K562 (cell line): ENCODE data around the gene C5orf24. TPM values are rescaled to one million over a fixed set of nuclear protein-coding genes. Genes with fewer than 3 reads are reported as not detected.
A peak's percentile ranks its signal among the peaks of the same experiment; 100 is the strongest.

Experiments
- BRD4 ChIP-seq: fragments of 200-600 bp; sonication (generic); IDR thresholded peaks from 2 replicates; pipeline ENCODE4 v1.6.1; 2017; ENCODE audit warnings: inconsistent platforms
- CBFB ChIP-seq: sonication (generic); formaldehyde crosslinking; IDR thresholded peaks from 2 replicates; pipeline ENCODE4 v1.4.0; 2020; ENCODE audit warnings: mild to moderate bottlenecking, missing genetic modification reagents
- FIP1L1 ChIP-seq: fragments of 200-400 bp; formaldehyde crosslinking; IDR thresholded peaks from 2 replicates; pipeline ENCODE4 v1.6.1; 2018; ENCODE audit warnings: mild to moderate bottlenecking, low read depth, low read length; ENCODE audit not compliant: poor library complexity, severe bottlenecking
- FOXK2 ChIP-seq, 2 experiments: fragments of 450-650 bp; IDR thresholded peaks in 1 of 2; conservative IDR thresholded peaks in 1 of 2; 2 replicates each; pipeline ENCODE4 v1.6.1; 2016; ENCODE audit warnings: low read depth in 2 of 2, mild to moderate bottlenecking in 1 of 2
- HDGF ChIP-seq: fragments of 450-650 bp; IDR thresholded peaks from 2 replicates; pipeline ENCODE4 v1.6.1; 2016
- HNRNPK ChIP-seq: fragments of 200-400 bp; formaldehyde crosslinking; IDR thresholded peaks from one replicate; pipeline ENCODE4 v1.6.1; 2018; ENCODE audit warnings: mild to moderate bottlenecking, low read depth, low read length; ENCODE audit not compliant: poor library complexity, severe bottlenecking
- HNRNPL ChIP-seq: fragments of 200-400 bp; formaldehyde crosslinking; IDR thresholded peaks from 2 replicates; pipeline ENCODE4 v1.6.1; 2017; ENCODE audit warnings: low read depth, mild to moderate bottlenecking, low read length
- HSF4 ChIP-seq: fragments of 250-450 bp; sonication (Bioruptor Pico); IDR thresholded peaks from 2 replicates; pipeline ENCODE4 v2.1.2; 2022; ENCODE audit warnings: mild to moderate bottlenecking, moderate library complexity, borderline replicate concordance
- IRF2 ChIP-seq: sonication (generic); formaldehyde crosslinking; IDR thresholded peaks from 2 replicates; pipeline ENCODE4 v1.8.1; 2022; ENCODE audit warnings: mild to moderate bottlenecking, missing genetic modification reagents
- LARP7 ChIP-seq: fragments of 450-650 bp; IDR thresholded peaks from 2 replicates; pipeline ENCODE4 v1.6.1; 2016
- MAZ ChIP-seq, 2 experiments: fragments of 450-650 bp in 1 of 2; sonication (generic) in 1 of 2; formaldehyde crosslinking; IDR thresholded peaks in 1 of 2; conservative IDR thresholded peaks in 1 of 2; 2 replicates each; pipeline versions ENCODE4 v1.4.0 to v1.5.0; 2020; ENCODE audit warnings: mild to moderate bottlenecking in 1 of 2, missing genetic modification reagents in 1 of 2
- MXI1 ChIP-seq: IDR thresholded peaks from 2 replicates; pipeline ENCODE4 v1.6.1; 2011; ENCODE audit warnings: low read depth, mild to moderate bottlenecking, improper control_type of control experiment, low read length
- PCBP1 ChIP-seq: fragments of 200-400 bp; formaldehyde crosslinking; IDR thresholded peaks from 2 replicates; pipeline ENCODE4 v1.6.1; 2018; ENCODE audit warnings: mild to moderate bottlenecking, low read depth, low read length; ENCODE audit not compliant: poor library complexity, severe bottlenecking
- POLR2AphosphoS2 ChIP-seq: IDR thresholded peaks from 2 replicates; pipeline ENCODE4 v1.6.1; 2012; ENCODE audit warnings: low read length, improper control_type of control experiment
- POLR2H ChIP-seq: IDR thresholded peaks from 2 replicates; pipeline ENCODE4 v1.6.1; 2016; ENCODE audit warnings: missing genetic modification characterization, low read depth, mild to moderate bottlenecking, control low read depth, missing compliant biosample characterization, moderate library complexity
- SUPT5H ChIP-seq: fragments of 450-650 bp; IDR thresholded peaks from 2 replicates; pipeline ENCODE4 v1.6.1; 2016
- TCF7L2 ChIP-seq: fragments of 150-350 bp; IDR thresholded peaks from 2 replicates; pipeline ENCODE4 v1.6.1; 2016; ENCODE audit warnings: low read depth, mild to moderate bottlenecking, low read length, moderate library complexity
- TRIM28 ChIP-seq: fragments of 450-650 bp; IDR thresholded peaks from 2 replicates; pipeline ENCODE4 v1.6.1; 2017
- YY1 ChIP-seq, 3 experiments: IDR thresholded peaks; 2 replicates each; pipeline ENCODE4 v1.6.1; 2011; ENCODE audit warnings: low read length in 2 of 3, mild to moderate bottlenecking in 2 of 3, moderate library complexity in 2 of 3, borderline replicate concordance in 1 of 3, control low read depth in 1 of 3, low read depth in 1 of 3; ENCODE audit not compliant: insufficient read depth in 3 of 3, insufficient replicate concordance in 2 of 3, control insufficient read depth in 1 of 3, insufficient read length in 1 of 3; ENCODE audit errors: extremely low read depth in 1 of 3
- ZC3H11A ChIP-seq: IDR thresholded peaks from 2 replicates; pipeline ENCODE4 v1.6.1; 2012; ENCODE audit warnings: low read depth, low read length, improper control_type of control experiment
- ZNF197 ChIP-seq: fragments of 200-800 bp; sonication (Bioruptor generic); IDR thresholded peaks from 2 replicates; pipeline ENCODE4 v1.6.1; 2016; ENCODE audit warnings: low read depth, missing genetic modification characterization, missing compliant biosample characterization
- ZNF589 ChIP-seq: fragments of 200-800 bp; sonication (Bioruptor generic); IDR thresholded peaks from 2 replicates; pipeline ENCODE4 v1.6.1; 2016; ENCODE audit warnings: low read depth, missing genetic modification characterization, missing compliant biosample characterization
- ZNF780A ChIP-seq: fragments of 250-450 bp; sonication (Bioruptor Pico); IDR thresholded peaks from 2 replicates; pipeline ENCODE4 v1.5.0; 2021; ENCODE audit warnings: mild to moderate bottlenecking
- polyA plus RNA-seq, 8 experiments: library from polyadenylated mRNA; depleted of rRNA in 4 of 8; stranded (reverse) in 5 of 8; unstranded in 3 of 8; fragments of >200 nt; fragmentation: Nextera tagmentation in 2 of 8; fragmentation: Illumina TruSeq in 1 of 8; extraction: Ambion mirVana in 2 of 8; extraction: Trizol in 1 of 8; gene quantifications; 2 replicates each; pipeline versions ENCODE4 v1.2.1 to v1.2.3, GENCODE V29; 2011 to 2014; ENCODE audit warnings: inconsistent platforms in 1 of 8, missing spikeins in 1 of 8
- total RNA-seq, 7 experiments: library from RNA; depleted of rRNA in 6 of 7; stranded (reverse); fragments of >200 nt in 6 of 7; fragmentation: Illumina TruSeq in 2 of 7; extraction: Trizol in 2 of 7; gene quantifications; 2 replicates each; pipeline versions ENCODE4 v1.2.1 to v1.2.3, GENCODE V29; 2011 to 2021; ENCODE audit warnings: low replicate concordance in 1 of 7
- TF ChIP-seq, protein P1 (sequence below): fragments of 250-450 bp; sonication (Bioruptor Pico); IDR thresholded peaks from 2 replicates; pipeline ENCODE4 v1.4.0; 2020; ENCODE audit warnings: mild to moderate bottlenecking, moderate library complexity
- TF ChIP-seq, protein P2 (sequence below): sonication (generic); formaldehyde crosslinking; IDR thresholded peaks from 2 replicates; pipeline ENCODE4 v1.8.1; 2023; ENCODE audit warnings: mild to moderate bottlenecking, missing genetic modification reagents, moderate library complexity

Gene C5orf24
- total and polyA plus RNA-seq, 9 of the 15 experiments (the other 6 are each of a cell fraction or from before 2014, with no cell fraction given) = 8.9 to 38.6 (median 28.4) TPM

DNA sequence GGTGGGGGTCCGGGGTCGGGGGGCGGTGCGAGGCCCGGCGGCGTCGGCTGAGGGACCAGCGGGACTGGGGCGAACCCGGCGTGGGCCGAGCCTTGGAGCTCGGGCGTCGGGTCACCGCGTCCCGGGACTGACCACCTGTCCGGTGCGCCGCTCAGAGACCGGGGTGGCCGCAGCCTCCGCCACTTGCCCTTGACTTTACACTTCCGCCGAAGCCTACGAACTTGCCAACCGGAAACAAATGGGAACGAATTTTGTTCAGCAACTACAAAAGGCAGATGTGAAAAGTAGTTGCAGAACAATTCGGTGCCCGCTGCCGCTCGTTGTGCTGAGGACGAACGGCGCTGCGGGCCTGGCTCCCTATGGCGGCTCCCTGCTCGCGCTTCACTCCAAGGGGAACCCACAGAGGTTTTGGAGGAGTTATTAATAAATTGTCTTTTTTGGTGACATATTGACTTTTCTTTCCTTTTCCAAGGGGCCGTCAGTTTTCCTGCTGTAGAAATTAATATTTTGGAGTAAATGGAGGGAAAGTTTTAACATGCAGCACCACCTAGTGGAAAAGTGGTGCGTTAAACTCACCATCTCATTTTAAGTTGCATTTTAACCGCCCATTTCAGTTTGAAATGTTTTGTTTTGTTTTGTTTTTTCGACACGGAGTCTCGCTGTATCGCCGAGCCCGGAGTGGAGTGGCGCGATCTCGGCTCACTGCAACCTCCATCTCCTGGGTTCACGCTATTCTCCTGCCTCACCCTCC, 59.7 kb downstream of the C5orf24 start (continued):
- TF ChIP-seq FIP1L1 (no peak), ZNF197 (CRISPR knock-in tag) (no peak), MXI1 (no peak), HNRNPL (no peak), POLR2H (peak; percentile 77), ZNF589 (CRISPR knock-in tag) (no peak), MAZ (CRISPR knock-in tag; conservative IDR thresholded peaks at IDR 0.05 in 1 of 2, IDR thresholded peaks at IDR 0.05 in 1 of 2) (no peak), LARP7 (no peak), IRF2 (CRISPR knock-in tag) (no peak), TCF7L2 (no peak), PCBP1 (no peak), YY1 (IDR thresholded peaks at IDR 0.05; ENCODE audit: borderline replicate concordance in 1 of 3, control insufficient read depth in 1 of 3, extremely low read depth in 1 of 3, insufficient read depth in 3 of 3, insufficient read length in 1 of 3, insufficient replicate concordance in 2 of 3, low read depth in 1 of 3, low read length in 2 of 3) (no peak), CBFB (CRISPR knock-in tag) (no peak), ZC3H11A (no peak), TRIM28 (no peak), HDGF (no peak), SUPT5H (0 out of 2 replicates have a peak, but pooled peaks have one; percentile 33), HNRNPK (no peak), HSF4 (CRISPR knock-in tag) (no peak), BRD4 (peak; percentile 87), ZNF780A (no peak), FOXK2 (conservative IDR thresholded peaks at IDR 0.05 in 1 of 2, IDR thresholded peaks at IDR 0.05 in 1 of 2; ENCODE audit: low read depth in 2 of 2) (no peak), POLR2AphosphoS2 (no peak)
- TF ChIP-seq, protein P1, sequence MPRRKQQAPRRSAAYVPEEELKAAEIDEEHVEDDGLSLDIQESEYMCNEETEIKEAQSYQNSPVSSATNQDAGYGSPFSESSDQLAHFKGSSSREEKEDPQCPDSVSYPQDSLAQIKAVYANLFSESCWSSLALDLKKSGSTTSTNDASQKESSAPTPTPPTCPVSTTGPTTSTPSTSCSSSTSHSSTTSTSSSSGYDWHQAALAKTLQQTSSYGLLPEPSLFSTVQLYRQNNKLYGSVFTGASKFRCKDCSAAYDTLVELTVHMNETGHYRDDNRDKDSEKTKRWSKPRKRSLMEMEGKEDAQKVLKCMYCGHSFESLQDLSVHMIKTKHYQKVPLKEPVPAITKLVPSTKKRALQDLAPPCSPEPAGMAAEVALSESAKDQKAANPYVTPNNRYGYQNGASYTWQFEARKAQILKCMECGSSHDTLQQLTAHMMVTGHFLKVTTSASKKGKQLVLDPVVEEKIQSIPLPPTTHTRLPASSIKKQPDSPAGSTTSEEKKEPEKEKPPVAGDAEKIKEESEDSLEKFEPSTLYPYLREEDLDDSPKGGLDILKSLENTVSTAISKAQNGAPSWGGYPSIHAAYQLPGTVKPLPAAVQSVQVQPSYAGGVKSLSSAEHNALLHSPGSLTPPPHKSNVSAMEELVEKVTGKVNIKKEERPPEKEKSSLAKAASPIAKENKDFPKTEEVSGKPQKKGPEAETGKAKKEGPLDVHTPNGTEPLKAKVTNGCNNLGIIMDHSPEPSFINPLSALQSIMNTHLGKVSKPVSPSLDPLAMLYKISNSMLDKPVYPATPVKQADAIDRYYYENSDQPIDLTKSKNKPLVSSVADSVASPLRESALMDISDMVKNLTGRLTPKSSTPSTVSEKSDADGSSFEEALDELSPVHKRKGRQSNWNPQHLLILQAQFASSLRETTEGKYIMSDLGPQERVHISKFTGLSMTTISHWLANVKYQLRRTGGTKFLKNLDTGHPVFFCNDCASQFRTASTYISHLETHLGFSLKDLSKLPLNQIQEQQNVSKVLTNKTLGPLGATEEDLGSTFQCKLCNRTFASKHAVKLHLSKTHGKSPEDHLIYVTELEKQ (CRISPR knock-in tag) = no peak
- TF ChIP-seq, protein P2, sequence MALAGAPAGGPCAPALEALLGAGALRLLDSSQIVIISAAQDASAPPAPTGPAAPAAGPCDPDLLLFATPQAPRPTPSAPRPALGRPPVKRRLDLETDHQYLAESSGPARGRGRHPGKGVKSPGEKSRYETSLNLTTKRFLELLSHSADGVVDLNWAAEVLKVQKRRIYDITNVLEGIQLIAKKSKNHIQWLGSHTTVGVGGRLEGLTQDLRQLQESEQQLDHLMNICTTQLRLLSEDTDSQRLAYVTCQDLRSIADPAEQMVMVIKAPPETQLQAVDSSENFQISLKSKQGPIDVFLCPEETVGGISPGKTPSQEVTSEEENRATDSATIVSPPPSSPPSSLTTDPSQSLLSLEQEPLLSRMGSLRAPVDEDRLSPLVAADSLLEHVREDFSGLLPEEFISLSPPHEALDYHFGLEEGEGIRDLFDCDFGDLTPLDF (CRISPR knock-in tag) = 0 out of 2 replicates have a peak, but pooled peaks have one; percentile 11
